DND-41 (cell line): ENCODE measurements around the gene NUDT3.

Experiments
- CTCF ChIP-seq: IDR thresholded peaks from 2 replicates; pipeline ENCODE4 v1.5.1; 2012; ENCODE audit warnings: borderline replicate concordance, low read length, moderate library complexity, mild to moderate bottlenecking; ENCODE audit not compliant: poor library complexity, severe bottlenecking; ENCODE audit errors: extremely low read depth
- EZH2 ChIP-seq: IDR thresholded peaks from 3 replicates; pipeline ENCODE4 v1.6.1; 2012; ENCODE audit warnings: borderline replicate concordance, low read depth, mild to moderate bottlenecking, moderate library complexity, low read length, inconsistent platforms; ENCODE audit not compliant: severe bottlenecking

- TF ChIP-seq CTCF (no peak), EZH2 (no peak)
Measured at GRCh38 chr6:34374508-34374907, 18.0 kb downstream of the NUDT3 start.
